HG03039 (cell line): ENCODE data around the gene DCDC2B.
"Not testable (repeated sequence)": the region's sequence is repeated elsewhere in the genome, so short reads cannot be mapped to it uniquely, and the experiment has no call there.

Source experiments
- ATAC-seq: cut with Tn5 transposase; IDR thresholded peaks from one replicate; pipeline ENCODE4 v1.9.1; 2021; ENCODE audit warnings: mild to moderate bottlenecking, moderate library complexity; ENCODE audit not compliant: unreplicated experiment

Gene DCDC2B

DNA sequence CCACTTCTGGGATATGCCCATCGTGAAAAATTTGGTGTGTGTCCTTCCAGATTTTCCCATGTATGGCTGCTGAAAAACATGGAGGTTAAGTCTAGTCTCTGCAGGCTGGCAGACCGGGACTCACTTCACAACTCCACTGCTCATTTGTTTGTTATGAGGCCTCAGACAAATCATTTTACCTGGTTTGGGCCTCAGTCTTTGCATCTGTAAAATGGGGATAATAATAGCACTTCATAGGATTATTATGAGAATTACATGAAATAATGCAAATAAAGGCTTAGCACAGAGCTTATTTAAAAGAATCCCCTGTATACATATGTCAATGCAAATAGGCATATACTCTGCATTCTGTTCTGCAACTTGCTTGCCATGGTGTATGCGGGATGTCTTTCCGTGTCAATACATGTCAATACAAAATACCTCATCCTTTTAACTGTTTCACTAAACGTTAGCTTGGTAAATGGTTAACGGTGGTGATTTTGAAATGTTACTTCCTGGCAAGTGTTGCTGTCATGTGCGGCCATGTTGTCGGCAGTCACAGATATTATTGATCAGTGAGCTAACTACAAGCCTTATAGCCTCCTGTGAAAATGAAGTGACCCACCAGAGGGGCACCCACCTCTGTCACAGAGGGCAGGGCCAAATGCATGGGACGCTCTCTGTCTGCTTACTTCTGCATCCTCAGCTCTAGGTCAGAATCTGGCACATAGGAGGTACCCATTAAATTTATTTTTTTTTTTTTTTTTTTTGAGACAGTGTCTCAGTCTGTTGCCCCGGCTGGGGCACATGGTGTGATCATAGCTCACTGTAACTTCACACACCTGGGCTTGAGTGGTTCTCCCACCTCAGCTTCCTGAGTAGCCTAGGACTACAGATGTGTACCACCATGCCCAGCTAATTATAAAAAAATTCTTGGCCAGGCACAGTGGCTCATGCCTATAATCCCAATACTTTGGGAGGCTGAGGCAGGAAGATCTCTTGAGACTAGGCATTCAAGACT lies 46.5 kb downstream of the DCDC2B start:
- ATAC-seq = no peak

- no peak for ATAC-seq
Measured at GRCh38 chr1:32256473-32257226, 47.8 kb downstream of the DCDC2B start.

DNA sequence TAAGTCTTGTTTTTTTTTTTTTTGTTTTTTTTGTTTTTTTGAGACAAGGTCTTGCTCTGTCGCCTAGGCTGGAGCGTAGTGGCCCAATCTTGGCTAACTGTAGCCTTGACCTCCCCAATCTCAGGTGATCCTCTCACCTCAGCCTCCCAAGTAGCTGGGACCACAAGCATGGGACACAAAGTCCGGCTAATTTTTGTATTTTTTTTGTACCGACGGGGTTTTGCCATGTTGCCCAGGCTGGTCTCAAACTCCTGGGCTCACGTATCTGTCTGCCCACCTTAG lies 48.3 kb downstream of the DCDC2B start:
- no peak for ATAC-seq

DNA sequence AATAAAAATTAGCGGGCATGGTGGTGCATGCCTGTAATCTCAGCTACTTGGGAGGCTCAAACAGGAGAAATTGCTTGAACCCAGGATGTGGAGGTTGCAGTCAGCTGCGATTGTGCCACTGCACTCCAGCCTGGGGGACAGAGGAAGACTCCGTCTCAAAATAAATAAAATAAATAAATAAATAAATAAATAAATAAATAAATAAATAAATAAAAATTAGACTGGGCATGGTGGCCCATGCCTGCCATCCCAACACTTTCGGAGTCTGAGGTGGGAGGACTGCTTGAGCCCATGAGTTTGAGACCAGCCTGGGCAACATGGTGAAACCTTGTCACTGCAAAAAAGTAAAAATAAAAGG lies 54.3 kb downstream of the DCDC2B start:
- not testable (repeated sequence) for ATAC-seq

- ATAC-seq = no peak
Measured at GRCh38 chr1:32263744-32264143, 54.9 kb downstream of the DCDC2B start.
